Activated CD4-positive, alpha-beta T cell treated with anti-CD3 and anti-CD28 coated beads, Interleukin-10, Interleukin-2, amounts not matched to agents 100 ng/mL and 50 ng/mL, durations not matched to agents 16 hours and 8 hours (primary cell): ENCODE data around the gene RRN3.
"Not testable (repeated sequence)": the region's sequence is repeated elsewhere in the genome, so short reads cannot be mapped to it uniquely, and the experiment has no call there.

ENCODE experiments used
- DNase-seq: peaks from one replicate; pipeline ENCODE4 v3.0.0-alpha.2; 2020

RRN3 gene

DNA sequence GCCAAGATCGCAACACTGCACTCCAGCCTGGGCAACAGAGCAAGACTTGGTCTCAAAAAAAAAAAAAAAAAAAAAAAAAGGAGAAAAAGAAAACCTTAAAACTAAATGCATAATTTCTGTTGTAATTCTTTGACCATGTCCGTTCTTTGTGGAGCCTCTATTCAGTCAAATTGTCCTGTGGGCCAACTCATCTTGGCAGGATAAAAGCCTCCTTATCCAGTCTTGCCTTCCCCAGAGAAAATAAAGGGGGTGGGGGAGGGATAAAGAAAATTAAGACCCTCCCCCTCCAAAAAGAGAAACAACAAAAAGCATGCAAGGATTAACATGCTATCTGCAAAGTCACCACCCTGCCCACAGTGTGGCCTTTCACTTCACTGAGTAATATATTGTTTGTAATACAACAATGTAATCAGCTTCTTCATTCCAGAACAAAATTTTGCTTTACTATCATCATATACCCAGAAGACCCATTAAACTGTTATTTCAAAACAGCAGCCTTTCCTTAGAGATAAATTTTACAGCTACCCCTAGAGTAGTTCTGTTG lies 5.4 kb upstream of the RRN3 start:
- DNase-seq, result not testable (repeated sequence)

DNA sequence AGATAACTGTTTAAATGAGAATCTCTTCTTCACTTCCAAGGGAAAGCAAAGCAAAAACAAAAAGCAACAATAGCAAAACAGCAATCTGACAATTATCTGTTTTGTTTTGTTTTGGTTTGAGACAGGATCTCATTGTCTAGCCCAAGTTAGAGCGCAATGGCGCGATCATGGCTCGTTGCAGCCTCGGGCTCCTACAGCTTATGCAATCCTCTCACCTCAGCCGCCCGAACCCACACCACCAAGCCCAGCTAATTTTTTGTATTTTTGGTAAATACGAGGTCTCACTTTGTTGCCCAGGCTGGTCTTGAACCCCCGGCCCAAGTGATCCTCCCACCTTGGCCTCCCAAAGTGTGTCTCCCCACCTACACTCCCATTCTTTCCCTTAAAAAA lies 2.5 kb upstream of the RRN3 start:
- DNase-seq, result not testable (repeated sequence)

DNA sequence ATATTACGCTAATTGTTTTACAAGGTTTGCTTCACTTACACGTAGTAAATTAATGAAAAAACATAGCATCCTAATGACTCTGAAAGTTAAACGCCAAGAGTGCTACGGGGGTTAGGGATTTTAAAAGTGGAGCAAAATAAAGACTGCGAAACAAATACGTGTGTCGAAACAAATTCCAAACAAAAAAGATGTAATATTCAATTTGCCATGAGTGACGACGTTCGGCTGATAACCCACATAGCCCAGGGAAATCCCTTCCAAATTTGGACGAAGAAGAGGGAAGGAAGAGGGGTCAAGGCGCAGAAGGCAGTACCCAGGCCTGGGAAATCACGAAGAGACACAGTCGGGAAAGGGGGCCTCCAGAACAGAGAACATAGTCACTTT lies 509 bp downstream of the RRN3 start:
- DNase-seq, result not testable (repeated sequence)

DNA sequence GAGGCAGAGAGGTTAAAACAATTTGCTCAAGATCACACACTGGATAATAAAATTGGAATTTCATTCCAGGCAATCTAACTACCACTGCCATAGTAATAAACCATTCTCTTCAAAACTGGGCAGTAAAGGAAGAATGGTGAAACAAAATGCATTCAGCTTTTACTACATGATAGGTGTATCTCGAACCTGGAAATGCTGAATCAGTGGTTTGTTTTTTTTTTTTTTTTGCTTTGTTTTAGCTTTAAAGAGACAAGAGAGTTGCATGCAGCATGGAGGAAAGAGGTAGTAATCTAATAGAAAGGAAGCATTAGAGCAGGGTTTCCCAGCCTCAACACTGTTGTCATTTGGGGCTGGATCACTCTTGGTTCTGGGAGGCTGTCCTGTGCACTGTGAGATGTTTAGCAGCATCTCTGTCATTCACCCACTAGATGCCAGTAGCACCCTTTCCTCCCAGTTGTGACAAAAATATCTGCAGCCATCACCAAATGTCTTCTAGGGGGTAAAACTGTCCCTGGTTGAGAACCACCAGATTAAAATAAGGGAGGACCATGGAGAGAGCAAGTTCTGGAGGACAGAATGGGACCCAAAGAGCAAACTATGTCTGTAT lies 3.3 kb downstream of the RRN3 start:
- DNase-seq, result not testable (repeated sequence)

DNA sequence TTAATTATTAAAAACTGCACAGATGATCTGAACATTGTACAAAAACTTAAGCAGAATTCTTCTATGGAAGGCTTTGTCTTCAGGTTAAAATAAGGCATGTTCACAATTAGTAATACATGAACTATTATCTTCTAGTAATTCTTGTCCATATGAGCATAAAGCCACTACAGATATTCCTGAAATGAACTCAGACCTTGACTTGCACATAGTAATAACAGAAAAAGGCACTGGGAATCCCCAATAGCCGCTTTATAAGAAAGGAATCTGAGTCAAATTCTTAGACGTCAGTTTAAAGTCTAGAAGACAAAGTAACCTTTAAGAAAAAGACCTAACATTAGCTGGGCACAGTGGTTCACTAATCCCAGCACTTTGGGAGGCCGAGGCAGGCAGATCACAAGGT lies 11.3 kb downstream of the RRN3 start:
- DNase-seq, result peak; percentile 46

DNA sequence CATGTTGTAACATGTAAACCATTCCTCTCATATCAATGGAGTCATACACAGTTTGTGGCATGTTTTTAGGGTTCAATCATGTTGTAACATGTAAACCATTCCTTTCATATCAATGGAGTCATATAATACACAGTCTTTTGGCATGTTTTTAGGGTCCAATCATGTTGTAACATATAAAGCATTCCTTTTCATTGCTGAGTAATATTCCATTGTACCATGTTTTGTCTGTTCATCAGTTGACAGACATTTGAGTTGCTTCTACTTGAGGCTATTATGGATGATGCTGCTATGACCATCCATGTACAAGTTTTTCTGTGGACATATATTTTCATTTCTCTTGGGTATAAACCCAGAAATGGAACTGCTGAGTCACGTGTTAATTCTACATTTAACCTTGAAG lies 13.2 kb downstream of the RRN3 start:
- DNase-seq, result not testable (repeated sequence)

DNA sequence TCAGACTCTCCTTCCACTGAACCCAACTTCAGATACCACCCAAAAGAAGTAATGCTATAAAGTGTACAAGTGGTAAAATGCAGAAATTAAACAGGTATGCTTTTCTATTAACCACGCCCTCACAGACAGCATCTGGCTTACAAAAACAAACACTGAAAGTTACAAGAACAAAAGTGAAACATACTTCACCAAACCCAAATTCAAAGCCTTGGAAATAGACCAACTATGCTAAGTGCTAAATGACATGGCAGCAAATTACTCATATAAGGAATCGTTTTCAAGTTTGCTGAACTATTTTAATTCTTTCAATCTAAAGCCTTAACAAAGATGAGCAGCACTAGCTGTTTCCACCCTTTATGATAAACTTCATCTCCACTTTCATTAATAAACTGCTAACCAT lies 17.9 kb downstream of the RRN3 start:
- DNase-seq, result peak; percentile 36

DNA sequence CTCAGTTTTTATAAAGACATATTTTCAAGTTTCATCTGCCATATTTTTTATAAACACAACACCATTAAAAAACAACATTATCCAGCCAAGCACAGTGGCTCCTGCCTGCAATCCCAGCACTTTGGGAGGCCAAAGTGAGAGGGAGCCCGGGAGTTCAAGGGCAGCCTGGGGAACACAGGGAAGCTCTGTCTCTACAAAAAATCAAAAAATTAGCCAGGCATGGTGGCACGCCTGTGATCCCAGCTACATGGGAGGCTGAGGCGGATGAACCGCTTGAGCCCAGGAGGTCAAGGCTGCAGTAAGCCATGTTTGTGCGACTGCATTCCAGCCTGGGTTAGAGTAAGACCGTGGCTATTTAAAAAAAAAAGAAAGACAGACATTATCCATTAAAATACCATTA lies 21.0 kb downstream of the RRN3 start:
- no peak for DNase-seq

DNA sequence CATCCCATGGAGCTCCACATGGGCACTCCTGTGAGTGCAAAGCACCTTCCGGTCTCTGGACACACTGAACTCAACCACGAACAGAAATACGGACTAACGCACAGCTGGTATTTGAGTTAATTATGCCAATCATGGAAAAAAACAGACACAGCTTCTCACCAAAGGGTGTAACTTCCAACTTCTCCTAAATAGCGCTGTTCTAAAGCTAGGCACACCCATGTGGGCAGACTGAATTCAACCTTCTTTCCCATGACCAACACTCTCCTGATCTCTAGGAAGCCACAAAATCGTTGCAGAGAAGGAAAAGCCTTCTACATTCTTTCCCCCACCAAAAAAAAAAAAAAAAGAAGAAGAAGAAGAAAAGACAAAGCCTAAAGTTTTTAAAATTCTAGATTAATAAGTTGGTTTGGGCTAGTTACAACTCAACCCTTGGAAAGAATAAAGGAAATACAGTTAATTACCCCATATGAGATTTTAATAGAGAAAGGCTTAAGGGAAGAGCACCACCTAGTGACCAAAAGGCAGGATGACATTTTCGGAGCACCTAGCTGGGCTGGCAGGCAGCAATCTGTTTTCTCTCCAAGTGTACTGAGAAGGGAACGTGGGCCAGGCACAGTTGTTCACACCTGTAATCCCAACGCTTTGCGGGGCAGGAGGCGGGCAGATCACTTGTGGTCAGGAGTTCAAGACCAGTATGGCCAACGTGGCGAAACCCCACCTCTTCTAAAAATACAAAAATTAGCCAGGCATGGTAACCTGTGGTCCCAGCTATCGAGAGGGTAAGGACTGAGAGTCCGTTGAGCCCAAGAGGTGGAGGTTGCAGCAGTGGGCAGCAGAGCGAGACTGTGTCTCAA lies 21.9 kb downstream of the RRN3 start:
- DNase-seq, result not testable (repeated sequence)

DNA sequence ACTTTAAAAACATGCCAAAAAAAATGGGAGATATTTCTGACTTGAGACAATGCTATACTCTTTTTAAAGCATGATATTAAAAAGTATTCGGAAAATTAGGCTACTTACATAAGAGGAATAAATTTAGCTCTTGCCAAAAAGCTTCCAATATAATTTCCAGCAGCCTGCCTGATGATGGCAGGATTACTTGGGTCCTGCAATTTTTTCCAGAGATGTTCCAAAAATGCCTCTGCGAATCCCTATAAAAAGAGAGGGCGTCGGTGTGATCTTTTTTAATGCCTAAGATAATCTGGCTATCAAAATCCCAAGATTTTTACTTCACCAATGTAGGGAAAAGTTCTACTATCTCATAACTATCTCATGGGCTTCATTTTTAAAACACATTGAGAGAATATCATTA lies 23.1 kb downstream of the RRN3 start:
- not testable (repeated sequence) for DNase-seq

DNA sequence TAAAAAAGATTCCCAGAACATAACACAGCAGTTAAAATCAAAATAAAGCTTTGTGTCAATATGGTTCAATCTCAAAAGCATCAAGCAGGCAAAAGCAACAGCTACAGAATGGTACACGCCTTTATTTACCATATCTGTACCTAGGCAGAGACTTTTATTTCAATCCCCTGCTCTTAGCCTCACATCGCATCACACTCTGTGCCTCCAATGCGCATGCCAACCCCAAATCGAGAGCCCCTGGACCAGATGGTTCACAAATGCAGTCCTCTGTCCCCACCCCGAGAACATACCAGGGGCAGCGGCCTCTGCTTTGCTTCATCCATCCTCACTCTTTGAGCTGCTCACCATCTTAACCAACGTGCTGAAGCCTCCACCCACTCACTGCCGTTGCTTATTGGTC lies 27.4 kb downstream of the RRN3 start:
- not testable (repeated sequence) for DNase-seq

DNA sequence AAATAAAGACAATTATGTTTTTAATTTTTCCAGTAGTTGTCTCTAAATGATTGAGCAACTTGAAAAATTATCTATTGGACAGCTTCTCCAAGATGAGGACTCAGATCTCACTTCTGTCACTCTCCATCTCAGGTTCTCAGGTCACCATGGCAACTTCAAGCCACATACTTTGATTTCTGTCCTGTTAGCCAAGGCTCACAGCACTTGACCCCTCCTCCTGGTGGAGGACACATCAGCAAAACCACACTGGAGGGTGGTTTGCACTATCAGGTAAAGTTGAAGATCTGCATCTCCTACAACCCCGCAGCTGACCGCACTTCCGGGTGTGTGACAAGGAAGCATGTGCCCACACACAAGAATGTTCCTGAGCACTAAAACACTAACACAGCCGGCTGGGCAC lies 28.1 kb downstream of the RRN3 start:
- DNase-seq, result peak; percentile 18

DNA sequence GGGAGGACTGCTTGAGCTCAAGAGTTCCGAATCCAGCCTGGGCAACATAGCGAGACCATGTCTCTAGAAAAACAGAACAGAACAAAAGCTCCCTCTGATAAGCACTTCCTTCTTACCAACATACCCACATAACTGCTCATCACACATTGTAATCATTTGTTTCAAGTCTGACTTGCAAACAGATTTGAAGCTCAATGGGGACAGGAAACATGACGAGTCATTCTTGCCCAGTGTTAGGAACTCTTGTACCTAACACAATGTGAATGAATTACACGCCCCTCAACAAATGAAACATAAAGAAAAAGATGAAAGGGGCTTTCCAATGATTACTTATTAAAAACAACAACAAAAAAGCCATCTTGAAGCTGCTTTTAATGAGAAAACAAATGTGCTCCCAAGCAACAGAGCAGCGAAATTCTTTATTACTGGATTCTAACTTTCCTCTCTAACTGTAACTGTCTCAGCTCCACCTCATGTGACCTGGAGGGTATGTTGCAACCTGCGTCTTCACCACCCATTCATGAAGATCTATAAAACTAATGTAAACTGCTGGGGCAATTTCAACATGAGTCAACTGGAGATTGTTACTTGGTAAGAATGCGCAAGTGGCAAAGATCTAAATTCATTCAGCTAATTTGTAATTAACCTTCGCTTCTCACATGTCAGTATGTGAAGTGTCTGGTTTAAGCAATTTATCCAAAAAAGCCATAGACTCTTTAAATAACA lies 31.8 kb downstream of the RRN3 start:
- peak; percentile 64 for DNase-seq

DNA sequence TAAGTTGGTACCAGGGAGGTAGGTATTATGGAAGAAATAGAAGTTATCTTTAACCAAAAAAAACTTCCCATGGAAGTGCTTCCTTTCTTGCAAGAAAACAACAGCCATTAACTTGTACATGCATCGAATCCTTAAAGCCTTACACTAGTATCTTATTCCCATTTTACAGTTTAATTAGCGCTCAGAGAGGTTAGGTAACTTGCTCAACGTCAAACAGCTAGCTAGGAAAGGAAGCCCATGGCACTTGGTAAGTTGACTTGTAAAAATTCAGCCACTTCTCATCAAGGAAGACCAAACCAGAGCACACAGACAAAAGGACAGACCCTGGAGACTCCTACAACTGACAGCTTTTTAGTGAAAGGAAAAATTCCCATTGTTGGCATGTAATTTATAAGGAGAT lies 34.7 kb downstream of the RRN3 start:
- no peak for DNase-seq

DNA sequence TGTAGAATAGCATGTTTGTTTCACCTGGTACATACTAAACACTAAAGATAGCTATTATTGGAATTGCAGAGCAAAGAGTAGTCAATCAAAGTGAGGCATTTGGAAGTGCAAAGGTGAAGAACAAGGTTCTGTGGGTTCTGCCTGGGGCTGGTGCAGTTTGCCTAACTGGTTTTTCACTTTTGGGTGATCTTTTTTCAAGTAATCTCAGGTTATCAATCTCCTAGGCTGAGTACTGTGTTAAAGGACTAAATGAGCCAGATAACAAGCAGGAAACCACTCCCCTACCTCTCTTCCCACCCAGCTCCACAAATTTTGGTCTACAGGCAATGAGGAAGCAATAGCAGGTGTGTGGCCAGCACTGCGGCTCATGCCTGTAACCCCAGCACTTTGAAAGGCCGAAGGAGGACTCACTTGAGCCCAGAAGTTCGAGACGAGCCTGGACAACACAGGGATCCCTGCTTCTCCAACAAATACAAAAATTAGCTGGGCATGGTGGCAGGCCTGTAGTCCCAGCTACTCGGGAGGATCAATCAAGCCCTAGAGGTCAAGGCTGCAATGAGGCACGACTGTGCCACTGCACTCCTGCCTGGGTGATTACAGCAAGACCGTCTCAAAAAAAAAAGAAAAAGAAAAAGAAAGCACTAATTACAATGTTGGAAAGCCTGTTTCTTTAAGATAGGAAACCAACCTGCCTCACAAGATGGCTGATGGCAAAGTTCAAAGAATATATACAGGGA lies 36.2 kb downstream of the RRN3 start:
- DNase-seq, result no peak

DNA sequence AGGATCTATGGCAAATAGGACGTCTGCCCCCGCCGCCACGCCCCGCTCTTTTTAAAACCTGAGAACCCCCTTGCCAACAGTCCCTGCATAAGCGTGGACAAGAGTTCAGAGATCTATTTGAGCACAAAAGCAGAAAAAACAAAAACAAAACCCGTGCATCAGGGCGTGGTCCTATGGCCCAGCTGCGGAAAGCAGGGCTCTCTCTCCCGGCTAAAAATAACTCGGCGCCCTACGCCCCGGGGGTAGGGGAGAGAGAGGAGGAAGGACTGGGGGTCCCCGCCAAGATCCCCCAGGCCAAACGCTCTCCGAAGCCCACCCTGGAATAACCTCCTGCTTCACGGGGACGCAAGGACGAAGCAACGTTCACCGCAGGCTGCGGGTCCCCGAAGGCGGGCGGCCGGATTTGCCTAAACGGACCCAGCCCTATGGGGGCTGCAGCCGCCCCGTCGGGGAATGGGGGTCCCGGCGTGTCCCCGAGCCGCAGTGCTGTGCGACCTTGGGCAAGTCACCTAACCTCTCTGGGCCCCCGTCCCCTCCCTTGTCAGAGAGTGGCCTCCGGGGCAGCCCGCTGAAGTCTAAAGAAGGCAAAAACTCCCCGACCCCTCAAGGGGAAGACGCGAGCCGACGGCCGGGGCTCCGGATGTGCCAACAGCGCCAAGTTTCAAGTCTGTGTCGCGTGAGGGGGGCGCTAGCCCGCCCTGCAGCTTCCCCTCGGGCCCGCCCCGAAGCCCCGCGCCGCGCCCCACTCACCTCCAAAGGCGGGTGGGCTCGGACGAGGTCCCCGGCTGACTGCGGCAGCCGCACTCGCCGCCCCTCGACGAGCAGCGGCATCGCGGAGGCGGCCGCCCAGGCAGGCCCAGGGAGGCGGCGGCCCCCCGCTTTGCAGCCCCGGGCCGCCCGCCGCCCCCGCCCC lies 38.7 kb downstream of the RRN3 start:
- DNase-seq, result peak; percentile 67

DNA sequence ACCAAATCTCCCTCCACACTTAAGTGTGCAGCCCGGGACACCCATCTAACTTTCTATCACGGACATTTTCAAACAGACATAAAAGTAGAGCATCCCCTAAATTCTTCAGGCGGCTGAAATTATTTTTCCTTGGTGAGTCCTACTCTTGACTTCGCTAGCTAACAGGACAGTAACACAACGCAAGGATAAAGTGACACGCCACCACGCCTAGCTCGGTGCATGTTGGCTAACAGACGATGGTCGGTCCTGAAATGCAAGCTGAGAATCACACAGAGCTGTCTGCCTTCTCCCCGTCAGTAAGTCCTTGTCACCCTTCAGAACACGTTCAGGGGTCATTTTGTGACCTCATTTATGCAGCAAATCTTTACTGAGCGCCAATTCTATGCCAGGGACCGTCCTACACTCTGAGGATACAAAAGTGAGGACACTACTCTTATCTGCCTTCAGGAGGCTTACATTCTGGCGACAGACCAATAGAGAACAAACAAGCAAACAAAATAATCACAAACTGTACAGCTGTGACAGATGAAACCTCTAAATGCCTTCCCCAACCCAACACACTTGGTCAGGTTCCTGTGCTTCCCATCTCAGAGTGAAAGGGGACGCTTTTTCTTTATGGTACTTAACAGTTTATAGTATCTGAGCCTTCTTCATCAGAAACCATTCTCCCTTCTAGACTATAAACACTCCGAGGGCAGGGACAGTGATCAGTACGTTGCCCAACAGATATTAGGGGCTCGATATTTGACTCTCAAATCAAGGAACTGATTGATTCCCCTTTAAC lies 39.5 kb downstream of the RRN3 start:
- DNase-seq, result no peak

DNA sequence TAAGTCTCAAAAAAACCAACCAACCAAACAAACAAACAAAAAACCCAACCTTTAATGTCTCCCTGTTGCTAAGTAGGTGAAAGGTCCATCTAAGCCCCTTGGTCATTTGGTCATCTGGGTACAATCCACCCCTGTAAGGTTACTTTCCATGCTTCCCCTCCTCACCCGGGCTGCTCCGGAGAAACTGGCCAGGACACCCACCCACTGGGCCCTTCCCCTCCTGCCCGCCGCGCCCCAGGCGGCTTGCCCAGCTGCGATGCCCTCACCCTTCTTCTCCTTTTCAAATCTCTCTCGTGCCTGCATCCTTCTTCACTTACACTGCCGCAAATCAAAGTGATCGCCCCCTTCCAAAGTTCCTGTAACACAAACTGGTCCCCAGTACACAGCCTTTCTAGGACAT lies 40.2 kb downstream of the RRN3 start:
- DNase-seq, result no peak

DNA sequence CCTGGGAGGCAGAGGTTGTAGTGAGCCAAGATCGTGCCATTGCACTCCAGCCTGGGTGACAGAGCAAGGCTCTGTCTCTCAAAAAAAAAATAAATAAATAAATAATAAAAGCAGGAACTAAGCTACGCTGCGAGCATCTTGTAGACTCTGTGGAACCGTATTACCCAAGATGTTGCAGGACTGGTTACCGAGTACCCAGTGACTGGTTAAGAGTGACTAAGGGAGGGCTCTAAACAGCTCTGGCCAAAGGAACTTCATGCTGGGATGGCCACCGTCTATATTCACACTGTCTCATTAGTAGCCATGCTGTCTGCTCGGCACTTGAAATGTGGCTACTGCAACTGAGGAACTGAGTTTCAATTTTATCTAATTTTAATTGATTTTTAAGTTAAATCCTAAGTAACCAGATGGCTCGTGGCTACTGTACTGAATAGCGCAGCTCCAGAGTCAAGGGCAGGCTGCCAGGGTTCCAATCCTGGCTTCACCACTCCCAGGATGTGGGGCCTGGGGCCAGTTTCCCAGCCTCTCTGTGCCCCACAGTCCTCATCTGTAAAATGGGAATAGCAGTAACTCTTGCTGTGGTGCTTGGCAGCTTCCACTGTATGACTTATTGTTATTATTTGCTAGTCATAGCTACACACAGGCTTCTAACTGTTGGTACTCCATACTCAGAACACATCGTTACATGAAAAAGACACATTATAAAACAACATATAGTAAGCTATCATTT lies 41.2 kb downstream of the RRN3 start:
- DNase-seq, result no peak

DNA sequence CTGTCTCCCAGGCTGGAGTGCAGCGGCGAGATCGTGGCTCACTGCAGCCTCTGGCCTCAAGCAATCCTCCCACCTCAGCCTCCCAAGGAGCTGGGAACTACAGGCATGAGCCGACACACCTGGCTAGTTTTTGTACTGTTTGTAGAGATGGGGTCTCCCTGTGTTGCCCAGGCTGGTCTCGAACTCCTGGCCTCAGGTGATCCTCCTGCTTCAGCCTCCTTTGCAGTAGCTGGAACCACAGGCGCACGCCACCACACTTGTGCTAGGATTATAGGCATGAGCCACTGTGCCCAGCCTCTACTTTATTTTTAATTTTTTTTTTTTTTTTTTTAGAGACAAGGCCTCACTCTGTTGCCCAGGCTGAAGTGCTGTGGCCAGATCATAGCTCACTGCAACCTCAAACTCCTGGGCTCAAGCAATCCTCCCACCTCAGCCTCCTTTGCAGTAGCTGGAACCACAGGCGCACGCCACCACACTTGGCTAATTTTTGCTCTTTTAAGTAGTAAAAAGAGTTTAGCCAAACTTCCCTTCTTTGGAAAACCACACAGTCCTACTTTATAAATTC lies 42.6 kb downstream of the RRN3 start:
- DNase-seq, result no peak
